Fibroblast of skin of abdomen (primary cell): ENCODE results near the gene SOCS2. TPM values are rescaled to one million over a fixed set of nuclear protein-coding genes. Genes with fewer than 3 reads are reported as not detected.
"Not testable (repeated sequence)": the region's sequence is repeated elsewhere in the genome, so short reads cannot be mapped to it uniquely, and the experiment has no call there.

Experiments used
- DNase-seq: peaks from one replicate; pipeline ENCODE4 v3.0.0-alpha.2; 2013
- polyA plus RNA-seq, 2 experiments: library from polyadenylated mRNA; unstranded; fragments of 120-200 nt; gene quantifications; one replicate each; pipeline ENCODE4 v1.2.1, GENCODE V29; 2013; ENCODE audit not compliant: insufficient read length in 2 of 2

Gene SOCS2
- polyA plus RNA-seq (2013, experiment 1 of 2; ENCODE audit: insufficient read length), result 6.0 TPM
- polyA plus RNA-seq (2013, experiment 2 of 2; ENCODE audit: insufficient read length), result 7.2 TPM

DNA sequence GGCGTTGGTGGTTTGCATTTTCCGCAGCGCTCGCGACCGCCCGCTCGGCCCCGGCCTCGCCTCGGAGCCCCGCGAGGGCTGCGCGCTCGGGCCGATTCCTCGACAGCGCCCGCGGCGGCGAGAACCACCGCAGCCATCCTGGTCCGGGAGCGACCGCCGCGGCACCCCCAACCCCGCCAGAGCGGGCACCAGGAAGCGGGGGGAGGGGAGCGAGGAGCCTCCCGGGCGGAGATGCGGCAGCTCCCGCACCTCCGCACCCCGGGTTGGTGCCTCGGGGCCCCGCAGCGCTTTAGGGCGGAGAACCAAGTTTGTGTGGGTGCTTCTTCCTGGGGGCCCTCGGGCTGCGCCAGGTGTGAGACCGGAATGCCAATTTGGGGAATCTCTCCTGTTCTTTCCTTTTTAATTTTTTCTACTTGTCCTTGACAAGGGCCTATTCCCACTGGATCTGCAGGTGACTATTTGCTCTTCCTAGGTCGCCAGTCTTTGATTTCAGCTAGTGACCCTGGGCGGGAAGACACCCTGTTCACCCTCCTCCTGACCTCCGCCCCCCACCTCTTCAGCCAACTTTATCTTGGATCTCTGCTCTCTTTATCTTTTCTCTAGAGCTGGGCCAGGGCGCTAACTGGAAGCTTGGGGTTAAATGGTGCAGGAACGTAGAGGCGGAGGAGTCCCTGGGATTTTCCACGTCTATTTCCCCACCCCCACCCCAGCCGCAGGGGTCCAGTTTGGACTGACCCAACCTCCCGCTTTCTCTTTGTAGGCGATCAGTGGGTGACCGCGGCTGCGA lies at the start of gene SOCS2:
TSS of gene SOCS2 (plus strand) at position 751 of the 787 bp plus-strand sequence. CDS start 223 bp downstream, outside the sequence.
- DNase-seq, result peak; percentile 23

DNA sequence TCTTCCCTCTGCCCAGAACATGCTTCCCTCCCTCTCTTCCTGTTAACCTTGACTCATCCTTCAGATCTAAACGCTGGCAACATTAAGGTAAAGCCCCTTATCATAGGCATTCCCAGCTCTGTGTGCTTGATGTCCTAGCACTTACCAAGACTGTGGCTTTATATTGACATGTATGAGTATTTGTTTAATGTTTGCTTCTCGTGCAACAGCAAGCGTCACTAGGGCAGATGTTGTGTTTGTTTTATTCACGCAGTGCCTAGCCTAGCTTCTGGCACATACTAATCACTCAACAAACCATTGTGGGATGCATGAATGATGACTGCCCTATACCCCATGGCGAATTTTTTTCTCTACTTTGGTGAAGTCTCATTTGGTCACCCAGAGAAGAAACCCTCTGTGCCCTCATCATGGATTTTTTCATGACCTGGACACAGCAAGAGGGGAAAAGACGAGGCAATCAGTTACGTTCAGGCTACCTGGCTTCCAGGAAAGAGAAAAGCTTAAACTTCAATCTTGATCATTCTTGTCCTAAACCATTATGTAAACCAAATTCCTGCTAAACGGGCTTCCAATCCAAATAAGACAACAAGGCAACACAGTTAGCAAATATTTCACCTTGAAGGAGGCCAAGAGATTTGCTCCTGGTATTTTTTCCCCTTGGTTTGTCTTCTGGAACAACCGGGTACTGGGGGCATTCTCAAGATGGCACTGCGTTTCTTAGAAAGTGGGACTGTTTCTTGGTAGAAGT lies 47.9 kb upstream of the SOCS2 start:
- DNase-seq, result no peak

GRCh38 chr12:93526786-93527428 lies 45.6 kb upstream of the SOCS2 start:
- DNase-seq, result peak; percentile 94

DNA sequence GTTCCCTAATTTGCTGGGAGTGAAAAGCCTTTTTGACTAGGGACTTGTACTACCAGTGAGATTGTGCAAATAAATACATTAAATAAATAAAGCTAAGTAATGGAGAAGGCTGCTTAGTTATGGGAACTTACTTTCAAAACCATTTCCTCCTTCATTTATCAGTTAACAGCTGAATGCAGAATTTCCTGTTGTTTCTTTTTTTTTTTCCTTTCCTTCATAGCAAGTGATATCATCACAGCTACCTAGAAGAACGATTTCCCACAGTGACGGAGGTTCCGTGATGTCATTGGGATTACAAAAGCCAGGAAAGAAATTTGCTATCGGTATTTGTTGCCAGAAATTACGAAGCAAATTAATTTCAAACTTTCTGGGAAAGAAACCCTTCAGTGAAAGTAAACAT lies 42.1 kb upstream of the SOCS2 start:
- no peak for DNase-seq

- DNase-seq, result no peak
Observed at GRCh38 chr12:93533310-93533709, 39.2 kb upstream of the SOCS2 start.

DNA sequence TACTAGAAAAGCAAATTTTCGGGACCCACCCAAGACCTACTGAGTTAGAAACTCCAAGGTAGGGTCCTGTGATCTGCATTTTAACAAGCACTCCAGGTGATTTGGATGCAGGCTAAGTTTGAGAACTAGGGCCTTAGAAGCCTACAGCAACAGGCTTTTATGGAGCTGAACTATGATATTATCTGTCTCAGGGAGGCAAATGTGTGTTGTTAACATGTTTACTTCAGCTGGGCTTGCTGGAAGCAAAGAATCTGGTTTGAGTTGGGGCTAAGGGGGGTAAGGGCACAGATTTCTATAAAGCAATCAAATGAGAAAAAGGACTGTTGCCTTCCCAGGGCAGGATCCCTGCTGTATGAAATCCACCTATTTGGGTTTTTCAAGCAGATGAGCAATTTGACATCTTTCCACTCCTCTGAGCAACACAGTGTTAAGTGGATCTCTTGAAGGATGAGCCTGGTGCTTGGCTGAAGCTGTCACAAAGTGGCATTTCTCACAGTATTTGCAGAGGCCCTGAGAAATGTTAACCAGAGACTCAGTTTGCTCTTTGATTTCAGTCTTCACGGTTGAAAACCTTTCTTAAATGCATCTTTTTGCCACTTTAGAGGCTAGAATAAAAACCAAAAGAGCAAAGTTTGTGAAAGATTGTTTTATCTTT lies 36.2 kb upstream of the SOCS2 start:
- DNase-seq, result no peak

DNA sequence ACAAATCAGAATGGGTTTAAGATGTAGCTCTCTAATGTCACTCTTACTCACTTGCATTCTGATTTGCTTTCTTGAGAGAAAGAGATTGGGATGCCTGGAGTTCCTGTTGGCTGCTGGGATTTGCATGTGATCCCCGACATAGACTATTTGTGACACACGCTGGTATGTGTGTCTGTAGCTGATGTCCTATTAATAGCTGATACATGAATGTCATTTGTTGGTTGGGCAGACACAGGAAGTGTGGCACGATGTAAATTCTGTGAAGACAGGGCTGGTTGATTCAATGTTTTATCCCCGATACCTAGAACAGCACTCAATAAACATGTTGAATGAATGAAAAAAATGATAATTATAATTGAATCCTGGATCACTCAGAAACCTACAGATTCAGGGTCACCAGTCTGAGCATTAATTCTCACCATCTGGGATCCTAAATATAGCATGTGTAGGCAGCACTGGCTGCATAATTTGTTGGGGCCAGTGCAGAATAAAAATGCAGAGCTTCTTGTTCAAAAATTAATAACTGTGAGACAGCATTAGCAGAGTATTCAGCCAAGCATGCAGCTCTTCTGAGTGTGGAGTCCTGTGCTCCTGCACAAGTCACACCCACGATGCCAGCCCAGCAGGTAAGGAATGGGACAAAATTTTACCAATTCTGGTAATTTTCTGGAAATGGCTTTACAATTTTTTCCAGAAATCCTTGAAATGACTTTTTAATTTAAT lies 35.5 kb upstream of the SOCS2 start:
- peak; percentile 25 for DNase-seq

- DNase-seq, result no peak
Observed at GRCh38 chr12:93537769-93538168, 34.7 kb upstream of the SOCS2 start.

GRCh38 chr12:93539821-93540220 lies 32.7 kb upstream of the SOCS2 start:
- no peak for DNase-seq

DNA sequence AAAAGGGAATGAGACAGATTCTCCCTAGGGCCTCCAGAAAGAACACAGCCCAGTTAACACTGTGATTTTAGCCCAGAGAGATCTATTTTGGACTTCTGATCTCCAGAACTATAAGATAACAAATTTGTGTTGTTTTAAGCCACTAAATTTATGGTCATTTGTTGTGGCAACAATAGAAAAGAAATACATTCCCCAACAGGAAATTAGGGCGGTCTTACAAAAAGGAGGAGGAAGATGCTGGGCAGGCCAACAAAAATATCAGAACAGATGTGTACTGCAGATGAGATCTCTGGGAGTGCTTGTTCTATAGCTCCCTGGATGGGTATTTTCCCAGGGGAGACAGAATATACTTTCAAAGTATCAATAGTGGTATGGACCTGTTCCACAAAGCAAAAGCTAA lies 32.0 kb upstream of the SOCS2 start:
- no peak for DNase-seq

DNA sequence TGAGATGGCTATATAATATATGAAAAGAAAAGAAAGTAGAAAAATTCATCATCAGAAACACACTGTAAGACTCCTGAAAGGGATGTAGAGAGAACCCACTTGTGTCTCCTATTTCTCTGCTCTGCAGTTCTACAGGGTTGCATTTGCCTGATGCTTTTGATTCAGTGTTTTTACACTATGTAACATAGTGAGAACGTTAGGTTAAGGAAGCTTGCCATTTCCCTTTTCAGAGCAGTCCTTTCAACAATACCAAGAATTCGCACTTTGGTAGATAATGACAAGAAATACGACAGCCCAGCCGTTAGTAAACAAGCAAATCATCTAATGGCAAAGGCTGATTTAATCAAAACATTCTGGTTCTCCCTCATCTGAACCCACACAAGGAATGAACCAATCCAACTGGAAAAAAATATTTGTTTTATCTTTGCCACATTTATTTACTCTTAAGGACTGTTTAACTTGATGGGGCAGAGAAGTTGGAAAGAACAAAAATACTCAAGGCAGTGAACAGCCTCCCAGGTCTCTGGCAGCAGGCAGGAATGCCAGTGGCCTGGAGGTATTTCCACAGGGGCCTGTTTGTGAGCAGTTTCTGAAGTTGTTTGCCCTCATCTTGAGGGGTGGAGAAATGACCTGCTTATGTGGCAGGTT lies 30.8 kb upstream of the SOCS2 start:
- no peak for DNase-seq

DNA sequence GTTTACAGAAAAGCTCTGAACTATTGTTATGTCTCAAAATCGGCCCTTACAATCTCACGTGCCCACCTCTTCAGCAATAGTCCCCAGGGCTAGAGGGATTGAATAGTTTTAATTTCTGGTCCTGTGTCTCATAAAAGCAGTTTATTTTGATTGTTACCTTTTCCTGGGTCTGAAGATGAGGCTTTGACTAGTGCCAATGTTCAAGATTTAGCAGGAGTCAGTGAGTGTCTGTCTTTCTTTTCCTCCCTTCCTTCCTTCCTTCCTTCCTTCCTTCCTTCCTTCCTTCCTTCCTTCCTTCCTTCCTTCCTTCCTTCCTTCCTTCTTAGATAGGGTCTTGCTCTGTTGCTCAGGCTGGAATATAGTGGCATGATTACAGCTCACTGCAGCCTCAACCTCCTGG lies 24.7 kb upstream of the SOCS2 start:
- DNase-seq, result no peak

- DNase-seq, result no peak
Observed at GRCh38 chr12:93549174-93549573, 23.3 kb upstream of the SOCS2 start.

GRCh38 chr12:93550748-93551611 lies 21.5 kb upstream of the SOCS2 start:
- DNase-seq, result no peak

DNA sequence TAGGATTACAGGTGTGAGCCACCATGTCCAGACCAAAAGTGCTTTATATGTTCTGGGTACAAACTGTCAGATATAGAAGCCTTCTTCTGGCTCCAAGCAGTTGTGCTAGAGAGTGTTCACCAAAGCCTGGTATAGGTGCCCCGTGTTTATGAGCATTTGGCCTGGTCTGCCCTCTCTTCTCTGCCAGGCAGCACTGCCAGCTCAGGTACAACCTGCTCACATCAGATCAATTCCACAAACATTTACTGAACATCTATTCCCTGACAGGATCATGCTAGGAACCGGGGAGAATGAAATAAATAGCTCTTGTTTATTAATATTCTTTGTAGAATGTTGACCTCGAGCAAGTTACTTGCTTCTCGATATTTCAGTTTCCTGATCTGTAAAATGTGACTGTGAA lies 20.0 kb upstream of the SOCS2 start:
- DNase-seq, result no peak

GRCh38 chr12:93557879-93558278 lies 14.6 kb upstream of the SOCS2 start:
- DNase-seq, result not testable (repeated sequence)

DNA sequence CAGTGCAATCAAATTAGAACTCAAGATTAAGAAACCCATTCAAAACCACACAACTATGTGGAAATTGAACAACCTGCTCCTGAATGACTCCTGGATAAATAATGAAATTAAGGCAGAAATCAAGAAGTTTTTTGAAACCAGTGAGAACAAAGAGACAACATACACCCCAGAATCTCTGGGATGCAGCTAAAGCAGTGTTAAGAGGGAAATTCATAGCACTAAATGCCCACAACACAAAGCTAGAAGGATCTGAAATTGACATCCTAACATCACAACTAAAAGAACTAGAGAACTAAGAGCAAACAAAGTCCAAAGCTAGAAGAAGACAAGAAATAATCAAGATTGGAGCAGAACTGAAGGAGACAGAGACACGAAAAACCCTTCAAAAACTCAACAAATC lies 13.8 kb upstream of the SOCS2 start:
- not testable (repeated sequence) for DNase-seq

- DNase-seq, result peak; percentile 12
Observed at GRCh38 chr12:93563807-93564538, 8.5 kb upstream of the SOCS2 start.

- no peak for DNase-seq
Observed at GRCh38 chr12:93565760-93566159, 6.7 kb upstream of the SOCS2 start.

- DNase-seq, result no peak
Observed at GRCh38 chr12:93567174-93567573, 5.3 kb upstream of the SOCS2 start.
